ENCODE data around the gene RABEP2.
"Not testable (repeated sequence)": the region's sequence is repeated elsewhere in the genome, so short reads cannot be mapped to it uniquely, and the experiment has no call there.

Gene RABEP2, protein sequence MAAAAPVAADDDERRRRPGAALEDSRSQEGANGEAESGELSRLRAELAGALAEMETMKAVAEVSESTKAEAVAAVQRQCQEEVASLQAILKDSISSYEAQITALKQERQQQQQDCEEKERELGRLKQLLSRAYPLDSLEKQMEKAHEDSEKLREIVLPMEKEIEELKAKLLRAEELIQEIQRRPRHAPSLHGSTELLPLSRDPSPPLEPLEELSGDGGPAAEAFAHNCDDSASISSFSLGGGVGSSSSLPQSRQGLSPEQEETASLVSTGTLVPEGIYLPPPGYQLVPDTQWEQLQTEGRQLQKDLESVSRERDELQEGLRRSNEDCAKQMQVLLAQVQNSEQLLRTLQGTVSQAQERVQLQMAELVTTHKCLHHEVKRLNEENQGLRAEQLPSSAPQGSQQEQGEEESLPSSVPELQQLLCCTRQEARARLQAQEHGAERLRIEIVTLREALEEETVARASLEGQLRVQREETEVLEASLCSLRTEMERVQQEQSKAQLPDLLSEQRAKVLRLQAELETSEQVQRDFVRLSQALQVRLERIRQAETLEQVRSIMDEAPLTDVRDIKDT

DNA sequence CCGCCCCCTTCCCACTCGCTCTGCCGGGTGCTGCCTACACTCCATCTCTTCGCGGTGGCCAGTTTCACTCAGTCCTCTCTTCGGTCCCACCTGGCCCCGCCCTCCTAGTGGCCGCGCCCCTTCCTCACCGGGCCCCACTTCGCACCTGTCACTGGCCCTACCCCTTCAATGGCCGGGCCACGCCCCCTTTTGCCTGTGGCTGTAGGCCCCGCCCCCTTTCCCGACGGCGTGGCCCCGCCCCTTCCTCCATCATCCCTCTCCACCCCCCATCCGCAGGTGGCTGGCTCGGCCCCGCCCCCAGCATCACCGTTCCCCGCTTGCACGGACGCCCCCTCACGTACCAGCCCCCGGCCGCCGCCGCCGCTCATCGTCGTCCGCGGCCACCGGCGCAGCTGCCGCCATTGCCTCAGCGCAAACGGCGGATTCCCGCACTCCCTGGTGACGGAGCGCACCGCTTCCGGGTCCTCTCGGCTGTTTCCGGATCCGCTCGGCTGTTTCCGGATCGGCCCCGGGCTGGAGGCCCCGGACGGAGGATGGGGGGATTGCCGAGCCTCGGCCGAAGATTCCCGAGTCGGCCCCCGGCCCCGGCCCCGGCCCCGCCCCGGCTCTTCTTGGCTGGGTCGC lies at the start of gene RABEP2:
Gene RABEP2 (minus strand): TSS at position 477 of the 624 bp plus-strand sequence. CDS start 75 bp downstream, at position 402.
- Histone ChIP-seq H3K4me1 (ENCODE audit: control insufficient read depth, insufficient read depth, low read length) (peaks cover 3% of the 10 kb centered on the region; the same call in 1 of the 2 replicates), H3K27me3 (ENCODE audit: control insufficient read depth, insufficient read depth, low read length) (no peaks in the 10 kb centered on the region), H3K27ac (ENCODE audit: low read depth, low read length) (peak within 1 kb of the TSS; percentile 95), H3K36me3 (ENCODE audit: control insufficient read depth, insufficient read depth, low read length) (no peaks in the 10 kb centered on the region; the same call in 1 of the 2 replicates), H3K9me3 (ENCODE audit: control insufficient read depth, insufficient read depth, low read depth, low read length) (no peaks in the 10 kb centered on the region), H3K9ac (ENCODE audit: low read length) (peak within 1 kb of the TSS; percentile 93), H3K4me3 (ENCODE audit: low read depth, low read length) (peak within 1 kb of the TSS; percentile 69)

DNA sequence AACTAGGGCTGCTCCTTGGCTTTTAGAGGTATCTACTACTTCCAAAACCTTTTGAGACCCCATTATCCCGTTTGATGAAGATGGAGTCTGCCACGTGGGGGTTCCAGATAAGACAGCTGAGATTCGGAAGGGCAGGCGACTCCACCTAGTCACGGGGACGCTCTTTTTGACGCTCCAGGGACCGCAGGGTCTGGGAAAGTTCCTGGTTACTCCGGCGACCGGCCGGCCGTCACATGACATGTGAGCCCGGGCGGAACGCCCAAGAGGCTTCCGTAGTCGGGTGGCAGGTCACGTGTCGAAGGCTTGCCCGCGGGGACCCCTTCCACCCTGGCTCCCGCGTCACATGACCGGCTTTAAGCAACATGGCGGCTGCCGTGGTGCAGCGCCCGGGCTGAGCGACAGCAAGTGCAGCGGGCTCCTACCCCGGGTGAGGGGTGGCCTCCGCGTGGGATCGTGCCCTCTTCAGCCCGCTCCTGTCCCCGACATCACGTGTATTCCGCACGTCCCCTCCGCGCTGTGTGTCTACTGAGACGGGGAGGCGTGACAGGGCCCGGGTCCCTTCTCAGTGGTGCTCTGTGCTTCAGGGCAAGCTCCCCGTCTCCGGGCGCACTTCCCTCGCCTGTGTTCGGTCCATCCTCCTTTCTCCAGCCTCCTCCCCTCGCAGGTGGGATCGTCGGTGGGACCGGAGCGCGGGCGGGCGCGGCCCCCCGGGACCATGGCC lies 49.6 kb upstream of the RABEP2 start, which contains the start of gene SPNS1:
Gene SPNS1 (plus strand): TSS at position 342 of the 721 bp plus-strand sequence. CDS start 374 bp downstream, at position 716.
- Histone ChIP-seq H3K36me3 (ENCODE audit: control insufficient read depth, insufficient read depth, low read length) (peaks cover 2% of the 10 kb centered on the region; the same call in 1 of the 2 replicates), H3K27me3 (ENCODE audit: control insufficient read depth, insufficient read depth, low read length) (no peaks in the 10 kb centered on the region), H3K27ac (ENCODE audit: low read depth, low read length) (no peak within 1 kb of the TSS), H3K4me1 (ENCODE audit: control insufficient read depth, insufficient read depth, low read length) (peaks cover 3% of the 10 kb centered on the region; the same call in 1 of the 2 replicates), H3K9ac (ENCODE audit: low read length) (peak within 1 kb of the TSS; percentile 91), H3K4me3 (ENCODE audit: low read depth, low read length) (peak within 1 kb of the TSS; percentile 99), H3K9me3 (ENCODE audit: control insufficient read depth, insufficient read depth, low read depth, low read length) (no peaks in the 10 kb centered on the region)

DNA sequence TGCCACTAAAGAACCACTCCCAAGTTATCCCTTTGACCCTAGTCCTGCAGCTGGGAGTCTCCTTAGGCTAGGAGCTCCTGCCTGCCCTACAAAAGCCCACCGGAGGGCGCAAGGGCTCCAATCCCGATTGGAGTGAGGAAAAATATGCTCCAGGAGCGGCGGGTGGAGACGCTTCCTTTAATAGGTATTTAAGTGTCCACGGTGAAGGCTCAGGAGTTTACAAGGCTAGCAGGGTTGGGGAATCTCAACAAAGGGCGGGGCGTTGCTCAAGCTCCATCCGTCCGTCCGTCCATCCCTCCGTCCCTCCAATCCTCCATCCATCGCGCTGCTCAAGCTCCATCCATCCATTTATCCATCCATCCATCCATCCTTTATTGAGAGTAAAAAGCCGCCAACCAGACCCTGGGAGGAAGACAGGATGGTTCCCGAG lies 49.0 kb upstream of the RABEP2 start:
- Histone ChIP-seq H3K27ac (ENCODE audit: low read depth, low read length) (no peak overlapping the region), H3K4me1 (ENCODE audit: control insufficient read depth, insufficient read depth, low read length) (peaks cover 3% of the 10 kb centered on the region; the same call in 1 of the 2 replicates), H3K27me3 (ENCODE audit: control insufficient read depth, insufficient read depth, low read length) (no peaks in the 10 kb centered on the region), H3K9ac (ENCODE audit: low read length) (peak overlapping the region; percentile 91), H3K36me3 (ENCODE audit: control insufficient read depth, insufficient read depth, low read length) (no peaks in the 10 kb centered on the region; the same call in 1 of the 2 replicates), H3K9me3 (ENCODE audit: control insufficient read depth, insufficient read depth, low read depth, low read length) (no peaks in the 10 kb centered on the region), H3K4me3 (ENCODE audit: low read depth, low read length) (peak overlapping the region; percentile 99)

DNA sequence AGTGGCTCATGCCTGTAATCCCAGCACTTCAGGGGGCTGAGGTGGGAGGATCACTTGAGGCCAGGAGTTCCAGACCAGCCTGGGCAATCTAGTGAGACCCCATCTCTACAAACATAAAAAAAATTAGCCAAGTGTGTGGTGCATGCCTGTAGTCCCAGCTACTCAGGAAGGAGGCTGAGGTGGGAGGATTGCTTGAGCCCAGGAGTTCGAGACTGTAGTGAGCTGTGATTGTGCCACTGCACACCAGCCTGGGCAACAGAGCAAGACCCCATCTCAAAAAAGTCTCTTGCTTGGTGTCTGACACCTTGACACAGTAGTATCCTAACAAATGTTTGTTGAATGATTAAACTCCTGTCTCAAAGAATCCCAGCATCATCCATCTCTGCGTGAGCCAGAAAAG lies 44.7 kb upstream of the RABEP2 start:
- H3K4me1 ChIP-seq (ENCODE audit: control insufficient read depth, insufficient read depth, low read length); H3K9me3 ChIP-seq (ENCODE audit: control insufficient read depth, insufficient read depth, low read depth, low read length); H3K27me3 ChIP-seq (ENCODE audit: control insufficient read depth, insufficient read depth, low read length); H3K27ac ChIP-seq (ENCODE audit: low read depth, low read length); H3K36me3 ChIP-seq (ENCODE audit: control insufficient read depth, insufficient read depth, low read length); H3K4me3 ChIP-seq (ENCODE audit: low read depth, low read length); H3K9ac ChIP-seq (ENCODE audit: low read length): not testable (repeated sequence)

DNA sequence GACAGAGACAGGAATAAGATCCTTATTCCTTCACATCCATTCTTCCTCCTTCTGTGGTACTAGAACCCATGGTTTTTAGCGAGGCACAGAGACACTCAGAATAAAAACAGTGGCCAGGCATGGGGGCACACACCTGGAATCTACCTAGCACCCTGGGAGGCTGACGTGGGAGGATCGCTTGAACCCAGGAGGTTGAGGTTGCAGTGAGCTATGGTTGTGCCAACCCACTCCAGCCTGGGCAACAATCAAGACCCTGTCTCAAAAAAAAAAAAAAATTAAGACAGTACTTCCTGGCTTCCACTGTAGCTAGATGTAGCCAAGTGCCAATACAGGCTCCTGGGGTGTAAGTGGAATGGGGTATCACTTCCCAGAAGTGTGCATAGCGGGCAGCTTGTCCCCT lies 42.1 kb upstream of the RABEP2 start:
- peaks cover 30% of the 10 kb centered on the region for H3K36me3 ChIP-seq (ENCODE audit: control insufficient read depth, insufficient read depth, low read length)
- no peaks in the 10 kb centered on the region for H3K27me3 ChIP-seq (ENCODE audit: control insufficient read depth, insufficient read depth, low read length)
- no peaks in the 10 kb centered on the region for H3K4me1 ChIP-seq (ENCODE audit: control insufficient read depth, insufficient read depth, low read length)
- no peak overlapping the region for H3K4me3 ChIP-seq (ENCODE audit: low read depth, low read length)
- H3K27ac ChIP-seq (ENCODE audit: low read depth, low read length): no peak overlapping the region
- no peak overlapping the region for H3K9ac ChIP-seq (ENCODE audit: low read length)
- no peaks in the 10 kb centered on the region for H3K9me3 ChIP-seq (ENCODE audit: control insufficient read depth, insufficient read depth, low read depth, low read length)

DNA sequence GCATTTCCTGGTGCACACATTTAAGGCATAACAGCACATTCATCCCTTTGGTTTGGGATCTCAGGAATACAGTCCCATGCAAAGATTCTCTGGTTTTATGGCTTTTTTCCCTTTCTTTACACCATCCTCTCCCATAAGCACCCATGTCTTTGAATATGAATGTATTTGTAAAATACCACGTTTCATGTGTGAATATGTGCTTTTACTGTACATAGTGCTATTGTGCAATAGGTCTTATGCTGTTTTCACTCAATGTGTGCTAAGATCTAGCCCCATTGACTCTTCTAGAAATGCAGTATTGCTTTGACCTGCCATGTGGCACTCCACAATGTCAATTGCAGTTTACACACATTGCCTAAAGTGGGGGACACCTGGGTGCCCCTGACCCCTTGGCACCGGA lies 39.5 kb upstream of the RABEP2 start:
- Histone ChIP-seq H3K9ac (ENCODE audit: low read length) (no peak overlapping the region), H3K4me3 (ENCODE audit: low read depth, low read length) (no peak overlapping the region), H3K27ac (ENCODE audit: low read depth, low read length) (no peak overlapping the region), H3K4me1 (ENCODE audit: control insufficient read depth, insufficient read depth, low read length) (no peaks in the 10 kb centered on the region), H3K9me3 (ENCODE audit: control insufficient read depth, insufficient read depth, low read depth, low read length) (no peaks in the 10 kb centered on the region), H3K27me3 (ENCODE audit: control insufficient read depth, insufficient read depth, low read length) (no peaks in the 10 kb centered on the region), H3K36me3 (ENCODE audit: control insufficient read depth, insufficient read depth, low read length) (peaks cover 50% of the 10 kb centered on the region)

DNA sequence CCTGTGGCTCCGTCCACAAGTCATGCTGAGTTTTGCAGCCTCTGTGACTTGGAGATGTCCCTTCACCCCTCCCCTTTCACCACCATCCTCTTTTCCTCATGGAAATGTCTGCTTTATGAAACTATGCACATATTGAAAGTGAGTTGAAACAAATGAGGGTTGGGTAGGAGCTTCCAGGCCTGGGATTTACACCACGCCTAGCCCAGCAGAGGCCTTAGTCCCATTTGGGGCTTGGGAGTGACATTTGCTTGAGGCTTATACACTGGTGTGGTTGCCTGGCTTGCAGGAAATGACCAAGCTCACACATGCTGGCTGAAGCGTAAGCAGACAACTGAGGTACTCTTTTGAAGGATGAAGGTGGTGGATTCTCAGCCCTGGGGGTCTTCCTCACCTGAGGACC lies 39.0 kb upstream of the RABEP2 start:
- Histone ChIP-seq H3K4me3 (ENCODE audit: low read depth, low read length) (no peak overlapping the region), H3K36me3 (ENCODE audit: control insufficient read depth, insufficient read depth, low read length) (peaks cover 54% of the 10 kb centered on the region), H3K9me3 (ENCODE audit: control insufficient read depth, insufficient read depth, low read depth, low read length) (no peaks in the 10 kb centered on the region), H3K4me1 (ENCODE audit: control insufficient read depth, insufficient read depth, low read length) (no peaks in the 10 kb centered on the region), H3K27ac (ENCODE audit: low read depth, low read length) (no peak overlapping the region), H3K9ac (ENCODE audit: low read length) (no peak overlapping the region), H3K27me3 (ENCODE audit: control insufficient read depth, insufficient read depth, low read length) (no peaks in the 10 kb centered on the region)

DNA sequence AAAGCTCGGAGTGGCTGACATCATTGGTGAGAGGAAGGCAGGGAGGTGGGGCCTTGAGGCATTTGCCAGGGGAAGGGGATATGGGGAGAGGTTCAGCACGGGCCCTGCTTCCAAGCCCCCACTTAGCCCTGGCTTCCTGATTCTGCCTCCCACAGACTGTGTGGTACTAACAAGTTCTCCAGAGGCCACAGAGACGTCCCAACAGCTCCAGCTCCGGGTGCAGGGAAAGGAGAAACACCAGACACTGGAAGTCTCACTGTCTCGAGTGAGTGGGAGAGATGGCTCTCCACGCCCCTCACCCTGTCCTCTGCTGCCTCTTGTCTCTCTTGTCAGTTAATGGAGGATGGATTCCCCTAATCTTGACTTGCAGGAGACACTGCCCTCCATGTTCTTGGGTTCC lies 33.8 kb upstream of the RABEP2 start:
- no peaks in the 10 kb centered on the region for H3K27me3 ChIP-seq (ENCODE audit: control insufficient read depth, insufficient read depth, low read length)
- H3K9ac ChIP-seq (ENCODE audit: low read length): no peak overlapping the region
- H3K9me3 ChIP-seq (ENCODE audit: control insufficient read depth, insufficient read depth, low read depth, low read length): no peaks in the 10 kb centered on the region
- H3K4me3 ChIP-seq (ENCODE audit: low read depth, low read length): no peak overlapping the region
- H3K4me1 ChIP-seq (ENCODE audit: control insufficient read depth, insufficient read depth, low read length): no peaks in the 10 kb centered on the region
- H3K36me3 ChIP-seq (ENCODE audit: control insufficient read depth, insufficient read depth, low read length): peaks cover 87% of the 10 kb centered on the region
- no peak overlapping the region for H3K27ac ChIP-seq (ENCODE audit: low read depth, low read length)

DNA sequence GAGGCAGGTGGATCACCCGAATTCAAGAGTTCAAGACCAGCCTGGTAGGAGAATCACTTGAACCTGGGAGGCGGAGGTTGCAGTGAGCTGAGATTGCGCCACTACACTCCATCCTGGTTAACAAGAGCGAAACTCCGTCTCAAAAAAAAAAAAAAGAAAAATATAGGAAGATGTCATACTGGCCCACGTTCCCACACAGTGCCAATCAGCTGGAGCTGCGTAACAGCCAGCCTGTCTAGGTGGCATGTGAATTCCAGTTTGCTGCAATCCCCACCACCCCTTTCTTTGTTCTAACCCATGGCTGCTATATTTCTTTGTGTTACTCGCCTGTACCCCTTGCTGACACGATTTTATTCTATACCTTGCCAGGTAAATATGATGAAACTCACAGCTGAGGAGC lies 33.2 kb upstream of the RABEP2 start:
- peaks cover 87% of the 10 kb centered on the region for H3K36me3 ChIP-seq (ENCODE audit: control insufficient read depth, insufficient read depth, low read length)
- no peaks in the 10 kb centered on the region for H3K9me3 ChIP-seq (ENCODE audit: control insufficient read depth, insufficient read depth, low read depth, low read length)
- H3K9ac ChIP-seq (ENCODE audit: low read length): no peak overlapping the region
- H3K4me1 ChIP-seq (ENCODE audit: control insufficient read depth, insufficient read depth, low read length): no peaks in the 10 kb centered on the region
- no peak overlapping the region for H3K27ac ChIP-seq (ENCODE audit: low read depth, low read length)
- H3K4me3 ChIP-seq (ENCODE audit: low read depth, low read length): no peak overlapping the region
- H3K27me3 ChIP-seq (ENCODE audit: control insufficient read depth, insufficient read depth, low read length): no peaks in the 10 kb centered on the region

DNA sequence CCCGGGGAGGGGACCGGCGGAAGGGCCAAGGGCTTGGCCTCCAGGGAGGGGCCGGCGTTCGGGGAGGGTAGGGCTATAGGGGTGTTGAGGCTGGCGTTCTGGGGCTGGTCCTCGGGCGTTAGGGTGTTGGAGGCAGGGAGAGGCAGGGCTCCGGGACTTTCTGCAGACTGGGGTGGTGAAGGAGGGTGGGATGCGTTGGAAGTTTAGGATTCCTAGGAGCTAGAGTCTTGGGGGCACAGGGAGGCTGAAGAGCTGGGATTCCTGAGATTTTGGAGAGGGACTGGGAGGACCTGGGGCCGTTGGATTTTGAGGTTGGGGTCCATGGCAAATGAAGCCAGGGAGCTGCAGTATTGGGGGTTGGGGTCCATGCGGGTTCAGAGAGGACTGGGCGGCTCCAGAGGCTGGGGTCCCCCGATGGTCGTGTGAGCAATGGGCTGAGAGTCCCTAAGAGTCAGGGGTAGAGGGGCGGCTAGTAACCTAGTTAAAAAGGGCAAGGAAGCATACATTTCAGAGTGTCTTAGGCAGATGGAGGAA lies 26.4 kb upstream of the RABEP2 start:
- Histone ChIP-seq H3K27ac (ENCODE audit: low read depth, low read length) (peak overlapping the region; percentile 81), H3K9me3 (ENCODE audit: control insufficient read depth, insufficient read depth, low read depth, low read length) (no peaks in the 10 kb centered on the region), H3K4me1 (ENCODE audit: control insufficient read depth, insufficient read depth, low read length) (peaks cover 8% of the 10 kb centered on the region; the same call in 1 of the 2 replicates), H3K4me3 (ENCODE audit: low read depth, low read length) (peak overlapping the region; percentile 96), H3K36me3 (ENCODE audit: control insufficient read depth, insufficient read depth, low read length) (peaks cover 42% of the 10 kb centered on the region), H3K9ac (ENCODE audit: low read length) (peak overlapping the region; percentile 92), H3K27me3 (ENCODE audit: control insufficient read depth, insufficient read depth, low read length) (no peaks in the 10 kb centered on the region)
